ENCODE data around the gene FNDC3A. TPM values are rescaled to one million over a fixed set of nuclear protein-coding genes. Genes with fewer than 3 reads are reported as not detected.

FNDC3A gene
- total RNA-seq, 1 experiment from 2014 or later = 15.6 TPM

GRCh38 chr13:49020328-49020727 is 44.6 kb downstream of the FNDC3A start:
- peaks cover 34% of the 10 kb centered on the region for H3K4me1 ChIP-seq (ENCODE audit: insufficient read depth, low read length)
- H3K27me3 ChIP-seq (ENCODE audit: low read length) = no peaks in the 10 kb centered on the region
- no peaks in the 10 kb centered on the region for H3K9me3 ChIP-seq (ENCODE audit: low read length)
- no peak for TF ChIP-seq EZH2 (IDR thresholded peaks at IDR 0.05; ENCODE audit: low read length, unreplicated experiment)
- no peak for TF ChIP-seq CTCF (conservative IDR thresholded peaks at IDR 0.05; ENCODE audit: low read depth, low read length)
- TF ChIP-seq EZH2phosphoT487 (IDR thresholded peaks at IDR 0.05; ENCODE audit: borderline replicate concordance, low read length) = no peak
- peaks cover 6% of the 10 kb centered on the region for H3F3A ChIP-seq (ENCODE audit: low read length, unreplicated experiment)
- intact Hi-C loops (cut with micrococcal nuclease) = no loop called here
- H3K4me3 ChIP-seq (ENCODE audit: low read length) = no peak overlapping the region
- no TSS peak for BruUV-seq (replicated peaks)
- H3K36me3 ChIP-seq (ENCODE audit: low read depth, low read length) = no peaks in the 10 kb centered on the region
- no peak overlapping the region for H3K27ac ChIP-seq (ENCODE audit: low read length)
- H4K20me1 ChIP-seq (ENCODE audit: low read length) = no peaks in the 10 kb centered on the region
- no peak for DNase-seq
- H2AFZ ChIP-seq (ENCODE audit: low read length) = no peak overlapping the region
- ChIA-PET CTCF (no interaction called here), POLR2A (ENCODE audit: unreplicated experiment) (interaction anchor here (0.7 kb wide), 1 partner anchor 438 kb away, joined by 3 read pairs; no protein-coding TSS in a partner anchor)
- no peak overlapping the region for H3K9ac ChIP-seq (ENCODE audit: low read length)
- no peak for ATAC-seq
- H3K9me2 ChIP-seq (replicated peaks; ENCODE audit: low read length) = no peaks in the 10 kb centered on the region
- H3K79me2 ChIP-seq (ENCODE audit: low read length) = peaks cover 16% of the 10 kb centered on the region
- no peak overlapping the region for H3K4me2 ChIP-seq (ENCODE audit: low read length)

- Histone ChIP-seq H3K79me2 (ENCODE audit: low read length) (peaks cover 16% of the 10 kb centered on the region), H3K9ac (ENCODE audit: low read length) (peak overlapping the region; percentile 27; the same call in 1 of the 2 replicates), H2AFZ (ENCODE audit: low read length) (no peak overlapping the region), H3K4me3 (ENCODE audit: low read length) (no peak overlapping the region), H4K20me1 (ENCODE audit: low read length) (no peaks in the 10 kb centered on the region), H3F3A (ENCODE audit: low read length, unreplicated experiment) (peaks cover 6% of the 10 kb centered on the region), H3K4me1 (ENCODE audit: insufficient read depth, low read length) (peaks cover 34% of the 10 kb centered on the region), H3K27me3 (ENCODE audit: low read length) (no peaks in the 10 kb centered on the region), H3K27ac (ENCODE audit: low read length) (peak overlapping the region; percentile 84), H3K9me3 (ENCODE audit: low read length) (no peaks in the 10 kb centered on the region), H3K4me2 (ENCODE audit: low read length) (no peak overlapping the region), H3K9me2 (replicated peaks; ENCODE audit: low read length) (no peaks in the 10 kb centered on the region), H3K36me3 (ENCODE audit: low read depth, low read length) (no peaks in the 10 kb centered on the region)
- ATAC-seq = no peak; the same call in 1 of the 2 replicates
- POLR2A ChIA-PET (ENCODE audit: unreplicated experiment) = no interaction called here
- CTCF ChIA-PET = no interaction called here
- no TSS peak for BruUV-seq (replicated peaks)
- intact Hi-C loops (cut with micrococcal nuclease) = no loop called here
- DNase-seq = no peak
- TF ChIP-seq EZH2 (IDR thresholded peaks at IDR 0.05; ENCODE audit: low read length, unreplicated experiment) (no peak), EZH2phosphoT487 (IDR thresholded peaks at IDR 0.05; ENCODE audit: borderline replicate concordance, low read length) (no peak)
Measured at GRCh38 chr13:49020940-49021553, 45.3 kb downstream of the FNDC3A start.

- BruUV-seq (replicated peaks) = no TSS peak
- no peaks in the 10 kb centered on the region for H3K9me2 ChIP-seq (replicated peaks; ENCODE audit: low read length)
- intact Hi-C loops (cut with micrococcal nuclease) = no loop called here
- peak overlapping the region; percentile 31; the same call in 1 of the 2 replicates for H3K9ac ChIP-seq (ENCODE audit: low read length)
- H3K36me3 ChIP-seq (ENCODE audit: low read depth, low read length) = no peaks in the 10 kb centered on the region
- no peaks in the 10 kb centered on the region for H4K20me1 ChIP-seq (ENCODE audit: low read length)
- ChIA-PET POLR2A (ENCODE audit: unreplicated experiment) (interaction anchor here (0.5 kb wide), 1 partner anchor 14 kb away, joined by 4 read pairs; no protein-coding TSS in a partner anchor), CTCF (no interaction called here)
- DNase-seq = peak; percentile 4
- H3K4me3 ChIP-seq (ENCODE audit: low read length) = peak overlapping the region; percentile 18; the same call in 1 of the 2 replicates
- H3K9me3 ChIP-seq (ENCODE audit: low read length) = no peaks in the 10 kb centered on the region
- ATAC-seq = 0 out of 2 replicates have a peak, but pooled peaks have one; percentile 20
- H3K4me1 ChIP-seq (ENCODE audit: insufficient read depth, low read length) = peaks cover 34% of the 10 kb centered on the region
- H3K4me2 ChIP-seq (ENCODE audit: low read length) = peak overlapping the region; percentile 77
- H3K79me2 ChIP-seq (ENCODE audit: low read length) = peaks cover 16% of the 10 kb centered on the region
- no peaks in the 10 kb centered on the region for H3K27me3 ChIP-seq (ENCODE audit: low read length)
- peak overlapping the region; percentile 84 for H3K27ac ChIP-seq (ENCODE audit: low read length)
- TF ChIP-seq EZH2phosphoT487 (IDR thresholded peaks at IDR 0.05; ENCODE audit: borderline replicate concordance, low read length) (no peak), CTCF (conservative IDR thresholded peaks at IDR 0.05; ENCODE audit: low read depth, low read length) (no peak), EZH2 (IDR thresholded peaks at IDR 0.05; ENCODE audit: low read length, unreplicated experiment) (no peak)
- H3F3A ChIP-seq (ENCODE audit: low read length, unreplicated experiment) = peaks cover 6% of the 10 kb centered on the region
- H2AFZ ChIP-seq (ENCODE audit: low read length) = no peak overlapping the region
Measured at GRCh38 chr13:49021953-49022352, 46.2 kb downstream of the FNDC3A start.
